Cardiac muscle cell (in vitro differentiated cells and primary cell): ENCODE measurements around the gene PDCD2L. TPM values are rescaled to one million over a fixed set of nuclear protein-coding genes. Genes with fewer than 3 reads are reported as not detected.
A peak's percentile ranks its signal among the peaks of the same experiment; 100 is the strongest.

Source experiments
- DNase-seq, 2 donors: peaks; one replicate each; pipeline versions ENCODE4 v3.0.0 to v3.0.0-alpha.2; 2010 to 2017; ENCODE audit warnings: low read depth in 1 of 2, low spot score in 1 of 2
- H3K27ac ChIP-seq: fragments of 200-600 bp; sonication (generic); 2 replicates; pipeline ENCODE4 v1.5.1; 2016
- H3K27me3 ChIP-seq: fragments of 200-600 bp; sonication (generic); 2 replicates; pipeline ENCODE4 v1.6.0; 2016; ENCODE audit warnings: control low read depth
- H3K36me3 ChIP-seq: fragments of 200-600 bp; sonication (generic); 2 replicates; pipeline ENCODE4 v1.5.1; 2016; ENCODE audit warnings: control low read depth
- H3K4me1 ChIP-seq: fragments of 200-600 bp; sonication (generic); 2 replicates; pipeline ENCODE4 v1.8.1; 2017; ENCODE audit warnings: low read depth, mild to moderate bottlenecking, mixed run types
- H3K4me3 ChIP-seq: fragments of 200-600 bp; sonication (generic); 2 replicates; pipeline ENCODE4 v1.5.1; 2016; ENCODE audit warnings: mild to moderate bottlenecking
- H3K9me3 ChIP-seq: fragments of 200-600 bp; sonication (generic); 2 replicates; pipeline ENCODE4 v1.5.1; 2017; ENCODE audit warnings: low read depth, mild to moderate bottlenecking, control low read depth
- CTCF ChIP-seq: IDR thresholded peaks from 2 replicates; pipeline ENCODE4 v1.5.1; 2012; ENCODE audit warnings: low read depth, mild to moderate bottlenecking, low read length
- polyA plus RNA-seq: library from polyadenylated mRNA; unstranded; fragments of >200 nt; fragmentation: Nextera tagmentation; extraction: Ambion mirVana; gene quantifications from 2 replicates; pipeline ENCODE4 v1.2.1, GENCODE V29; 2016
- total RNA-seq: library from RNA; depleted of rRNA; stranded (reverse); fragments of >200 nt; gene quantifications from 2 replicates; pipeline ENCODE4 v1.2.3, GENCODE V29; 2016

The PDCD2L gene
- 37.6 and 39.3 TPM in 2 replicates for total RNA-seq
- polyA plus RNA-seq, result 14.9 and 25.5 TPM in 2 replicates

- peak within 1 kb of the TSS; percentile 44 for H3K27ac ChIP-seq
Measured at GRCh38 chr19:34404109-34404909, at the start of gene PDCD2L. TSS of gene PDCD2L (plus strand) at chr19:34404399. CDS start at chr19:34404431, 32 bp downstream.

GRCh38 chr19:34355201-34355600, 49.0 kb upstream of the PDCD2L start:
- Histone ChIP-seq H3K27ac (peak overlapping the region; percentile 51), H3K36me3 (peaks cover 19% of the 10 kb centered on the region), H3K27me3 (no peaks in the 10 kb centered on the region), H3K9me3 (no peaks in the 10 kb centered on the region), H3K4me3 (no peak overlapping the region), H3K4me1 (no peaks in the 10 kb centered on the region)
- no peak for DNase-seq
- TF ChIP-seq CTCF, result no peak

More at GRCh38 chr19:34404109-34404909, at the start of gene PDCD2L:
- TF ChIP-seq CTCF, result no peak
- no peaks in the 10 kb centered on the region for H3K27me3 ChIP-seq
- no peaks in the 10 kb centered on the region for H3K9me3 ChIP-seq
- DNase-seq, result peak; percentile 88 to 96
- H3K4me1 ChIP-seq, result peaks cover under 1% of the 10 kb centered on the region
- peaks cover 19% of the 10 kb centered on the region for H3K36me3 ChIP-seq
- H3K4me3 ChIP-seq, result peak within 1 kb of the TSS; percentile 98

GRCh38 chr19:34356875-34357274, 47.3 kb upstream of the PDCD2L start:
- DNase-seq, result no peak
- Histone ChIP-seq H3K36me3 (peaks cover 13% of the 10 kb centered on the region), H3K4me3 (no peak overlapping the region), H3K9me3 (no peaks in the 10 kb centered on the region), H3K4me1 (no peaks in the 10 kb centered on the region), H3K27ac (peak overlapping the region; percentile 39), H3K27me3 (no peaks in the 10 kb centered on the region)
- TF ChIP-seq CTCF, result no peak

- Histone ChIP-seq H3K4me1 (no peaks in the 10 kb centered on the region), H3K27me3 (no peaks in the 10 kb centered on the region), H3K4me3 (no peak overlapping the region), H3K9me3 (no peaks in the 10 kb centered on the region), H3K36me3 (peaks cover 13% of the 10 kb centered on the region), H3K27ac (peak overlapping the region; percentile 39)
- TF ChIP-seq CTCF, result no peak
- DNase-seq, result no peak
Measured at GRCh38 chr19:34357431-34357830, 46.8 kb upstream of the PDCD2L start.

- H3K27ac ChIP-seq, result peak overlapping the region; percentile 76
- DNase-seq, result peak; percentile 95 to 99
- peaks cover 11% of the 10 kb centered on the region for H3K4me1 ChIP-seq
- H3K4me3 ChIP-seq, result peak overlapping the region; percentile 5
- H3K36me3 ChIP-seq, result no peaks in the 10 kb centered on the region
- peak; percentile 69 for TF ChIP-seq CTCF
- no peaks in the 10 kb centered on the region for H3K27me3 ChIP-seq
- no peaks in the 10 kb centered on the region for H3K9me3 ChIP-seq
Measured at GRCh38 chr19:34359140-34359953, 44.9 kb upstream of the PDCD2L start.
